ENCODE results near the gene DNAH6.

The DNAH6 gene

DNA sequence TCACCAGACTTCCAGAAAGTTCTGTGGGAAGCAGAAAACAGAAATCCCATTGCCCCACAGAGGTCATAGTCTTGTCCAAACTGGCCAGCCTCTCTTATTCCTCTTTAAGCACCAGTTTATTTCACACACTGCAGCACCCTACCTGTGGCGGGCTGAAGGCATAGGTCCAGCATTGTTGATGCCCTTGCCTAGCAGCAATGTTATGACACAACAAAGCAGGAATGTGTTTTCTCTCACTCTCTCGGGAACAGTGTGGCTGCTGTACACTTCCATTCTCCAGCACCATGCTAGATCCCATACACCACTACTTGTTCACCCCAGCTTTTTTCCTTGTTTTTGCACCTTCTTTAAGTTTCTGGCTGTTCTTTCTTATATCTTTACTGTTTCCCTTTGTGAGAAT, 181.6 kb downstream of the DNAH6 start:
- no peak for DNase-seq

GRCh38 chr2:84700006-84700405, 183.7 kb downstream of the DNAH6 start:
- DNase-seq: no peak

DNA sequence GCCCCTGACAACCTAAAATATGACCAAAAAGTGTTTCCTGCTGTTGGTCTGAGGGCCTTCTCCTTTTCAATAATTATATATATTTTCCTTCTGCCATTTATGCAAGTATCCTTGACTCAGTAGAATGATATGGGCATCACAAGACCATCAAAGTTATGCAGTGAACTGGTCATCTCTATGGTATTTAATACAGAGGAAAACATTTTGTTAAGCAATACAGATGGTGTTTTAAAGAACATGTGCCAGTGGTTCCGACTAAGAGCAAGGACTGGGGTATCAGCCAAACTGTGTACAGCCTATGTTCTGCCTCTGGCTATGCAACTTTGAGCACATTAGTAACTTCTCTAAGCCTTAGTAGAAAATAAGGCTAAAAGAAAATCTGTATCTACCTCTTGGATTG, 185.6 kb downstream of the DNAH6 start:
- DNase-seq: no peak

DNA sequence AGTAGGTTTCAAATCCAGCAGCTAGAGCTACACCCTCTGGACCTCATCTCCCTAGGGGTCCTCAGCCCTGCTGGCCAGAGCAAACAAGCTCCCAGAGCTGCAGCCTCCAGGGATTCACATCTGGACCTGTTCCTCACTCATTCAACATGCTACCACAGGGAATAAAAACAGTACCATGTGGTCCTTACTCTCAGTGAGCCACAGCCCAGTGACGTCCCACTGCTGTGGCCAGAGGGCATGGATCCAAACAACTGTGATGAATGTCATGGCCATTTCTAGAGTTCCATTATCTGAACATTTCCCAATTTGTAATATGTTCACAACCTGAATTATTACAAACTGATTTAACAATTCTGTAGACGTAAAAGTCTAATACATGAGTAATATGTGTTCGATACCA, 186.6 kb downstream of the DNAH6 start:
- DNase-seq: no peak

DNA sequence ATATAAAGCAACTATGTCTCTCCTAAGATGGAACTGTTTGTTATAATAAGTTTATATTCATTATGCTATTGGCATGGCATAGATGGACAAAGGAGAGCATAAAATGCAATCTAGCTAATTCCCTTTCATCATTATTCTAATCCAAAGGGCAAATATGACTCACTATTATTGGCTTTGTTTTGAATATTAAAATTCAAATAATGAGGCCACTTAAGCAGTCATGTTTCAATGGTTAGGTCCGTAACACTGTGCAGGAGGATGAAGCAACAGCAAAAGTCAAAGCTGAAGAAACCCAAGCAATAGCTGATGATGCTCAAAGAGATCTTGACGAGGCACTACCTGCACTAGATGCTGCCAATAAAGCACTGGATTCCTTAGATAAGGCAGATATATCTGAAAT, 187.5 kb downstream of the DNAH6 start:
- no peak for DNase-seq

- no peak for DNase-seq
These were observed 188.4 kb downstream of the DNAH6 start for GRCh38 chr2:84704505-84705244.

GRCh38 chr2:84705858-84706257, 189.6 kb downstream of the DNAH6 start:
- no peak for DNase-seq

GRCh38 chr2:84708442-84708841, 192.1 kb downstream of the DNAH6 start:
- DNase-seq: no peak

DNA sequence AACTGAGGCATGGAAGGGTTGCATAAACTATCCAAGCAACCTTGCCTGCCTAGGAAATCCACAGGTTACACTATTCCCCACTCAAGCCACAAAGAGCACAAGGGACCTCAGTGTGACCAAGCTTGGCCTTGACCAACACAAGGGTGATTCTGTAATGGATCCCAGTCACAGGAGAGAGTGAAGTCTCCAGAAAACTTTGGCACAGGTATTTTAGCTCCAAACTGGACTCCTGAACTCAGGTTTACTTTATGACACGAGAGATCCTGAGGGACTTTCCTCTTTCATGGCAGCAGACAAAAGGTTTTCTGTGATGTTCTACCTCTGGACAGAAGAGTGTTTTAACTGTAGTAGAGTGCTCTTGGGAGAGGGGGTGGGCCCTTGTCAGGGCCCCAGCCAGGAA, 195.4 kb downstream of the DNAH6 start:
- no peak for DNase-seq

DNA sequence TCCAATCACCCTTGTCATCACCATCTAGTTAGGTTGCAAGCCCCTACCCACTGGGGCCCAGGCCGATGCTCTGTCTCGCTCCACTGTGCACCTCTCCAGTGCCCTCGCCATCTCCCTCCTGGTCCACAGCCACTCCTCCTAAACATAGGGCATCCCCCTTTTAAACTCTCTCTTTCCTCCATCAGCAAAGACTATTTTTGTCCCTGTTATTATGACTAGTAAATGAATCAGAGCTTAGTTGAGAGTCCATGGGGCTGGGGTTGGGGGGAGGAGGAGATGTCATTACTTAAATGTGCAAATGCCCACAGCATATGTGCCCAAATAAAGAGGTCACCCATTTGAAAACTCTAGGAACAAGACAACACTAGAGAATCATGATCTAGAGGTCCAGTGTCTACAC, 197.1 kb downstream of the DNAH6 start:
- DNase-seq: no peak

GRCh38 chr2:84716564-84716963, 200.3 kb downstream of the DNAH6 start:
- no peak for DNase-seq

- no peak for DNase-seq
These were observed 201.0 kb downstream of the DNAH6 start for GRCh38 chr2:84717302-84717701.

- no peak for DNase-seq
These were observed 203.1 kb downstream of the DNAH6 start for GRCh38 chr2:84719434-84719833.

- no peak for DNase-seq
These were observed 207.5 kb downstream of the DNAH6 start for GRCh38 chr2:84723831-84724230.

DNA sequence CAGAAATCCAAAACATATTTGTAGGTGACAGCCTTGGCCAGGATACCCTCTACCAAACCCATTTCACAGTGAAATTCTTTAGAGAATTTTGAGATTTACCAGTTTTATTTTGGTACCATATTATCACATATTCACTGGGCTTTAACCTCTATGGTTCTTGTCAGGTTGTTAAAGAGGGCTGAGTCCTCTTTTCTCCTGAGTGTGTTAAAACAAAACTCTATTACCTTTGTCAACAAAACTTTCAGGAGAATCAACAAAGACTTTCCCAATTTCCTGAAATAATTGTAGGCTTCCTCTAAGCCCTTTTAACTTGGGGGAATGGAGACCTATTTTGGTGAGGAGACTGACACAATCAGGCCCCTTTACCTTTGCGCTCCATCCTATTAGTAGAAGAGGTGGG, 209.4 kb downstream of the DNAH6 start:
- DNase-seq: no peak

DNA sequence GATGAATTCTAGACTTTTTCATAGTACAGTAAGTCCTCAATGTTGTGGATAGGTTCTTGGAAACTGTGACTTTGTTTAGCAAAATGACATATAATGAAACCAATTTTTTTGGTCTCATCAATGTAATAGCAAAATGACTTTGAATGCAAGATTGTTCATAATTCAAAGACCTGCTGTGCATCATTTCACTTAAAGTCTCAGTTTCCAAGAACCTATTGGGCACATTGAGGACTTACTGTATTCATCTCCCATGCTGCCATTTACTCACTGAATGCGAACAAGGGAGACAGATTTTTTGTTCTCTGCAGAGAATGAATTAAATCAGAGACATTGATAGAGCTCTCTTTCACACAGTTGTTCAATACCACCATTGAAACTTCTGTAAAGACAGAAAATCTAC, 211.0 kb downstream of the DNAH6 start:
- no peak for DNase-seq

DNA sequence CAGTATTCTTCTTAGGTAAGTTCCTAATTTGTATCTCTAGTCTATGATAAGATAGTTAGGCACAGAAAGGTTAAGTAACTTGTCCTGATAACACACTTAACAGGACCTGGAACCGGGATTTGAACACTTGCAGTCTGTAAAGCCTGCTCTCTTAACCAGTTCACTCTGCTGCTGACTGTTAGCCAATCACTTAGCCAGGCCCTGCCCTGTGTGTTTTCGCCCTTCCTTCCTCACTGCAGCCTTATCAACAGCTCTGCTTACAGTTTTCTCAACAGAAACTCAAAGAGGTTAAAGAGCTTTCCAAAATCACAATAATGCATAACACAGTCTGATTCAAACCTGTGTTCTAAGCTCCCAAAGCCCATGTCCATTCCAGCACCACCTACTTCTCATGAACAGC, 212.9 kb downstream of the DNAH6 start:
- DNase-seq: no peak

DNA sequence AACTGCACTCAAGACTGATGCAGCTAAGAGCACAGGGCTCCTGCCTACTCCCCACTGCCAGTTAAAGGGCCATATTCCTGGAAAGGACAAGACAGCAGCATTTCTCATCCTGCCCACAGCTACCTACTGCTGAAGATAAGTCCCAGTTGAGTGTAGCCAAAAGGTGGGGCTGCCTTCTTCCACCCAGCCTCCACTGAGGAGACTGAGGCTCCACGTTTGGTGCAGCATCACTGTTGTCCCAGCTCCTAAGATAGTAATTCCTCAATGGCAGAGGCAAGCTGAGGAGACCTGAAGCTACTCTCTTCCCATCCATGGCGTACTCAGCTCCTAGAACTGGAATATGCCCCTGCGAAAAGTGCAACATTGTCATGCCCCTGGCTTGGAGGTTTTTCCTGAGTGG, 214.9 kb downstream of the DNAH6 start:
- no peak for DNase-seq

GRCh38 chr2:84732897-84733778, 216.8 kb downstream of the DNAH6 start:
- no peak for DNase-seq

DNA sequence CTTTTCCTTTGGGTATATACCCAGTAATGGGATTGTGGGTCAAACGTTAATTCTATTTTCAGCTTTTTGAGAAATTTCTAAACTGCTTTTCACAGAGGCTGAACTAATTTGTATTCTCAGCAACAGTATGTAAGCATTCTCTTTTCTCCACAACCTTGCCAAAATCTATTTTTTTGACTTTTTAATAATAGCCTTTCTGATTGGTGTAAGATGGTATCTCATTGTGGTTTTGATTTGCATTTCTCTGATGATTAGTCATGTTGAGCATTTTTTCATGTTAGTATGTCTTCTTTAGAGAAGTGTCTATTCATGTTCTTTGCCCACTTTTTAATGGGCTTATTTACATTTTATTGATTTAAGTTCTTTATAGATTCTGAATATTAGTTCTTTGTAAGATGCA, 219.1 kb downstream of the DNAH6 start:
- DNase-seq: no peak

DNA sequence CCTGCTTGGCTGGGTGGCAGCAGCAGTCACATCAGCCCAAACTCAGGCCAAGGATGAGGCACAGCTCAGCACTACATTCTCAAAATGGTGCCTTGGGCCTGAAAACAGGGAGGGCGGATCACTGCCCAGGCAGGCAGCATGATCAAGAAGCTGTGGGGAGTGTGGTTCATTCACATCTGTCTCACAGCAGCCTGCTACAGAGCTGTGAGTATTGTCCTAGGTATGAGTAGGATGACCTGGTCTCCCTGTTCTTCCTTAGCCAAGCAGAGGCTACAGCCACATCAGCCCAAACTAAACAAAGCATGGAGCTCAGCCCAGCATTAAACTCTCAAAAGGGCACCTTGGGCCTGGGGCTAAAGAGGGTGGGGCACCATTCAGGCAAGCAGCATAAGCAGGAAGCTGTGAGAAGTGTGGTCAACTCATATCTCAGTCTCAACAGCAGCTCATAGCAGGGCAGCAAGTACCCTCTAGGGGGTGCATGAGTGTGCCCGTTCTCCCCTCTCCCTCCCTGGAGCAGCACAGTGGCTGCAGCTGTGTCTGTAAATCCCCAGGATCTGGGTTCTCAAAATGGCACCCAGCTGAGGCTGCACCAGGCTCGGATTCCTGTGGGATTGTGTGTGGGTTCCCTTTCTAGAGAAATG, 225.0 kb downstream of the DNAH6 start:
- no peak for DNase-seq

- no peak for DNase-seq
These were observed 232.0 kb downstream of the DNAH6 start for GRCh38 chr2:84748341-84748740.

GRCh38 chr2:84749442-84749841, 233.1 kb downstream of the DNAH6 start:
- DNase-seq: no peak

- DNase-seq: no peak
These were observed 238.8 kb downstream of the DNAH6 start for GRCh38 chr2:84755096-84755495.

Data from NCI-H1436 treated with DMSO at 0.1 percent for 48 hours (cell line).